ENCODE measurements around the gene PCCB.
A peak's percentile ranks its signal among the peaks of the same experiment; 100 is the strongest.
"Not testable (repeated sequence)": the region's sequence is repeated elsewhere in the genome, so short reads cannot be mapped to it uniquely, and the experiment has no call there.

The PCCB gene

GRCh38 chr3:136250059-136250902 lies at the start of gene PCCB:
Gene PCCB, plus strand, starts transcription at chr3:136250340. Its CDS starts 36 bp downstream, at chr3:136250376.
- peak; percentile 94 for DNase-seq

- no peak for DNase-seq
Observed at GRCh38 chr3:136207489-136208115, 42.5 kb upstream of the PCCB start.

- DNase-seq: no peak
Observed at GRCh38 chr3:136209921-136210320, 40.2 kb upstream of the PCCB start.

GRCh38 chr3:136211547-136211946 lies 38.6 kb upstream of the PCCB start:
- no peak for DNase-seq

GRCh38 chr3:136222746-136223145 lies 27.4 kb upstream of the PCCB start:
- DNase-seq: not testable (repeated sequence)

GRCh38 chr3:136232413-136232812 lies 17.7 kb upstream of the PCCB start:
- no peak for DNase-seq

GRCh38 chr3:136235545-136235944 lies 14.6 kb upstream of the PCCB start:
- DNase-seq: no peak

GRCh38 chr3:136236109-136236508 lies 14.0 kb upstream of the PCCB start:
- no peak for DNase-seq

GRCh38 chr3:136237103-136237502 lies 13.0 kb upstream of the PCCB start:
- DNase-seq: no peak

GRCh38 chr3:136237961-136238649 lies 12.0 kb upstream of the PCCB start:
- DNase-seq: no peak

GRCh38 chr3:136239094-136239493 lies 11.0 kb upstream of the PCCB start:
- DNase-seq: no peak

GRCh38 chr3:136245691-136246090 lies 4.4 kb upstream of the PCCB start:
- DNase-seq: no peak

GRCh38 chr3:136247436-136247835 lies 2.7 kb upstream of the PCCB start:
- no peak for DNase-seq

GRCh38 chr3:136247855-136248590 lies 2.1 kb upstream of the PCCB start:
- DNase-seq: no peak

- no peak for DNase-seq
Observed at GRCh38 chr3:136249091-136249490, 1.0 kb upstream of the PCCB start.

- DNase-seq: no peak
Observed at GRCh38 chr3:136249593-136249992, 547 bp upstream of the PCCB start.

GRCh38 chr3:136250903-136251460 lies 842 bp downstream of the PCCB start:
- no peak for DNase-seq

GRCh38 chr3:136251511-136251910 lies 1.4 kb downstream of the PCCB start:
- no peak for DNase-seq

- DNase-seq: no peak
Observed at GRCh38 chr3:136255672-136256406, 5.7 kb downstream of the PCCB start.

GRCh38 chr3:136258199-136258598 lies 8.1 kb downstream of the PCCB start:
- no peak for DNase-seq

- no peak for DNase-seq
Observed at GRCh38 chr3:136261826-136262225, 11.7 kb downstream of the PCCB start.

- no peak for DNase-seq
Observed at GRCh38 chr3:136262559-136262958, 12.4 kb downstream of the PCCB start.

Measured in NCI-H2171 (cell line).